Stimulated activated CD4-positive, alpha-beta T cell treated with anti-CD3 and anti-CD28 coated beads, Interleukin-1b, Interleukin-23, amount 100 ng/mL, for 1 hour (primary cell): ENCODE measurements around the gene ACSL5.
A peak's percentile ranks its signal among the peaks of the same experiment; 100 is the strongest.

Experiments
- DNase-seq, 2 donors: peaks; one replicate each; pipeline ENCODE4 v3.0.0-alpha.2; 2020; ENCODE audit warnings: low read depth in 2 of 2

Gene ACSL5

GRCh38 chr10:112409755-112410154, 35.8 kb downstream of the ACSL5 start:
- DNase-seq, result no peak

GRCh38 chr10:112412696-112413095, 38.8 kb downstream of the ACSL5 start:
- no peak for DNase-seq

GRCh38 chr10:112421731-112422130, 47.8 kb downstream of the ACSL5 start:
- no peak for DNase-seq

- no peak for DNase-seq
Measured at GRCh38 chr10:112424651-112425050, 50.7 kb downstream of the ACSL5 start.

GRCh38 chr10:112426111-112426510, 52.2 kb downstream of the ACSL5 start:
- DNase-seq, result no peak

- DNase-seq, result no peak
Measured at GRCh38 chr10:112429147-112429546, 55.2 kb downstream of the ACSL5 start.

- no peak for DNase-seq
Measured at GRCh38 chr10:112429654-112430230, 55.8 kb downstream of the ACSL5 start.

- DNase-seq, result no peak
Measured at GRCh38 chr10:112433136-112433535, 59.2 kb downstream of the ACSL5 start.

GRCh38 chr10:112434988-112435619, 61.2 kb downstream of the ACSL5 start:
- DNase-seq, result no peak

- no peak for DNase-seq
Measured at GRCh38 chr10:112438356-112438755, 64.4 kb downstream of the ACSL5 start.

GRCh38 chr10:112441520-112441919, 67.6 kb downstream of the ACSL5 start:
- no peak for DNase-seq

- no peak for DNase-seq
Measured at GRCh38 chr10:112442063-112442462, 68.1 kb downstream of the ACSL5 start.

- DNase-seq, result no peak
Measured at GRCh38 chr10:112446055-112446854, 72.3 kb downstream of the ACSL5 start.

- DNase-seq, result peak; percentile 54 to 62
Measured at GRCh38 chr10:112446855-112447619, 73.1 kb downstream of the ACSL5 start, which contains the start of the genes VTI1A and ZDHHC6. VTI1A (plus strand) TSS chr10:112447215; CDS start chr10:112447374, 159 bp downstream. ZDHHC6 (minus strand) TSS chr10:112446914; CDS start chr10:112445436, 1,478 bp downstream.

- no peak for DNase-seq
Measured at GRCh38 chr10:112447620-112447928, 73.7 kb downstream of the ACSL5 start.

- no peak for DNase-seq
Measured at GRCh38 chr10:112448888-112449287, 75.0 kb downstream of the ACSL5 start.

- DNase-seq, result no peak
Measured at GRCh38 chr10:112454910-112455779, 81.2 kb downstream of the ACSL5 start.

- DNase-seq, result no peak
Measured at GRCh38 chr10:112456533-112456932, 82.6 kb downstream of the ACSL5 start.

GRCh38 chr10:112460366-112460765, 86.5 kb downstream of the ACSL5 start:
- DNase-seq, result no peak

- no peak for DNase-seq
Measured at GRCh38 chr10:112461029-112461887, 87.3 kb downstream of the ACSL5 start.
